ENCODE results near the gene GGCT. TPM values are rescaled to one million over a fixed set of nuclear protein-coding genes. Genes with fewer than 3 reads are reported as not detected.

The GGCT gene
- polyA plus RNA-seq, 2 of the 4 experiments (the other 2 are of a cell fraction): 69.7 to 79.6 TPM

- H3K4me3 ChIP-seq: no peak overlapping the region
- DNase-seq (ENCODE audit: low read depth in 1 of 2, low spot score in 1 of 2): no peak
- peaks cover 9% of the 10 kb centered on the region for H3K4me1 ChIP-seq
- no peak for TF ChIP-seq CBX8 (IDR thresholded peaks at IDR 0.05)
- TF ChIP-seq CTCF (IDR thresholded peaks at IDR 0.05): no peak
- TF ChIP-seq ELK1 (IDR thresholded peaks at IDR 0.05; ENCODE audit: low read depth, low read length): no peak
- no peak for TF ChIP-seq RNF2 (IDR thresholded peaks at IDR 0.05; ENCODE audit: borderline replicate concordance, low read depth)
- no peak for TF ChIP-seq SMC3 (IDR thresholded peaks at IDR 0.05)
- no peak for TF ChIP-seq HOXB5 (CRISPR knock-in tag; IDR thresholded peaks at IDR 0.05)
- TF ChIP-seq GATA3 (IDR thresholded peaks at IDR 0.05; ENCODE audit: borderline replicate concordance): no peak
- TF ChIP-seq MYC (IDR thresholded peaks at IDR 0.05; ENCODE audit: borderline replicate concordance, low read length): no peak
- ChIA-PET CTCF (interaction anchor here (1.0 to 1.8 kb wide), 5 partner anchors 8 to 177 kb away, joined by 3 to 4 read pairs (median 3); partner anchors contain the start of gene NOD1), POLR2A (no interaction called here)
- ATAC-seq: no peak
- no peak overlapping the region for H3K27ac ChIP-seq
- FAIRE-seq: no peak
- no peaks in the 10 kb centered on the region for H3K9me3 ChIP-seq
- H3K4me2 ChIP-seq: no peak overlapping the region
- 94% methylated on average over 8 of the region's 8 CpGs for WGBS (ENCODE audit: missing lambda C conversion rate)
Observed at GRCh38 chr7:30453016-30453415, 51.6 kb downstream of the GGCT start.

- Histone ChIP-seq H3K27ac (no peak overlapping the region), H3K4me1 (peaks cover 4% of the 10 kb centered on the region; the same call in 1 of the 3 replicates), H3K4me3 (no peak overlapping the region), H3K4me2 (no peak overlapping the region), H3K9me3 (no peaks in the 10 kb centered on the region)
- DNase-seq (ENCODE audit: low read depth in 1 of 2, low spot score in 1 of 2): no peak
- no peak for FAIRE-seq
- no peak for ATAC-seq
- whole genome bisulfite sequencing (ENCODE audit: missing lambda C conversion rate): 91% methylated on average over 22 of the region's 27 CpGs
- POLR2A ChIA-PET: no interaction called here
- CTCF ChIA-PET: interaction anchor here (1.1 to 2.5 kb wide), 4 partner anchors 8 to 26 kb away, joined by 3 to 7 read pairs (median 3); partner anchors contain the start of gene NOD1
- TF ChIP-seq ELK1 (IDR thresholded peaks at IDR 0.05; ENCODE audit: low read depth, low read length): no peak
- no peak for TF ChIP-seq PHF8 (IDR thresholded peaks at IDR 0.05; ENCODE audit: borderline replicate concordance, low read depth)
- no peak for TF ChIP-seq PBX3 (IDR thresholded peaks at IDR 0.05)
- TF ChIP-seq BHLHE40 (IDR thresholded peaks at IDR 0.05; ENCODE audit: low read depth, low read length): no peak
- no peak for TF ChIP-seq TFCP2L1 (CRISPR knock-in tag; IDR thresholded peaks at IDR 0.05)
- no peak for TF ChIP-seq USF2 (IDR thresholded peaks at IDR 0.05)
- TF ChIP-seq HEYL (CRISPR knock-in tag; IDR thresholded peaks at IDR 0.05): no peak
- no peak for TF ChIP-seq ZSCAN20 (CRISPR knock-in tag; IDR thresholded peaks at IDR 0.05)
- no peak for TF ChIP-seq SMC3 (IDR thresholded peaks at IDR 0.05)
- no peak for TF ChIP-seq ZNF302 (CRISPR knock-in tag; IDR thresholded peaks at IDR 0.05)
- TF ChIP-seq EHMT2 (IDR thresholded peaks at IDR 0.05; ENCODE audit: low read depth): no peak
- no peak for TF ChIP-seq CTCF (IDR thresholded peaks at IDR 0.05)
- no peak for TF ChIP-seq MAX (IDR thresholded peaks at IDR 0.05)
- TF ChIP-seq HMGXB4 (CRISPR knock-in tag; IDR thresholded peaks at IDR 0.05; ENCODE audit: borderline replicate concordance): no peak
Observed at GRCh38 chr7:30452280-30452930, 52.2 kb downstream of the GGCT start.

Measured in A549 (cell line).